DOHH2 (cell line): Measurements from ENCODE around the gene ZNF248.

Source experiments
- EZH2phosphoT487 ChIP-seq: fragments of 200-600 bp; sonication (generic); IDR thresholded peaks from 2 replicates; pipeline ENCODE4 v1.6.1; 2017; ENCODE audit warnings: borderline replicate concordance, mild to moderate bottlenecking, antibody characterized with exemption, low read length, moderate library complexity, mixed read lengths
- TF ChIP-seq, protein P1 (sequence below): fragments of 200-600 bp; sonication (generic); IDR thresholded peaks from one replicate; pipeline ENCODE4 v1.5.1; 2014; ENCODE audit warnings: antibody characterized with exemption, mild to moderate bottlenecking, low read depth, low read length; ENCODE audit not compliant: poor library complexity, severe bottlenecking

DNA sequence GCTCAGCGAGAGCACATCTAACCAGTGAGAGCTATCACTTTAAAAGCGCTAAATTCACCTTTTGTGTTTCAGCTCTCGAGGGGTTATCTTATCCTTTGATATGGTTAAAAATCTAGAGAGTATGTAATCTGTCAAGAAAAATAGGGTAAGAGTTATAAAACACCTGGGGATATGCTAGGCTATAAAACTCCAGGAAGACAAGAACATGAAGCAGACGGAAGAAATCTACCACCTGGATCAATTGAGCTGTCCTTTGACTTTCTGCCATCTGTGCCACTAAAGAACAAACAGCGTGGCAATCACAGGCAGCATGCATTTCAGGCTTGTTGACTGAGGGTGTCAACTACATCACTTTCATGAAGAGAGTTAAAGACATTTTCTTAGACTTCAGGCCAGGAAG is 83.1 kb downstream of the ZNF248 start:
- TF ChIP-seq, protein P1, sequence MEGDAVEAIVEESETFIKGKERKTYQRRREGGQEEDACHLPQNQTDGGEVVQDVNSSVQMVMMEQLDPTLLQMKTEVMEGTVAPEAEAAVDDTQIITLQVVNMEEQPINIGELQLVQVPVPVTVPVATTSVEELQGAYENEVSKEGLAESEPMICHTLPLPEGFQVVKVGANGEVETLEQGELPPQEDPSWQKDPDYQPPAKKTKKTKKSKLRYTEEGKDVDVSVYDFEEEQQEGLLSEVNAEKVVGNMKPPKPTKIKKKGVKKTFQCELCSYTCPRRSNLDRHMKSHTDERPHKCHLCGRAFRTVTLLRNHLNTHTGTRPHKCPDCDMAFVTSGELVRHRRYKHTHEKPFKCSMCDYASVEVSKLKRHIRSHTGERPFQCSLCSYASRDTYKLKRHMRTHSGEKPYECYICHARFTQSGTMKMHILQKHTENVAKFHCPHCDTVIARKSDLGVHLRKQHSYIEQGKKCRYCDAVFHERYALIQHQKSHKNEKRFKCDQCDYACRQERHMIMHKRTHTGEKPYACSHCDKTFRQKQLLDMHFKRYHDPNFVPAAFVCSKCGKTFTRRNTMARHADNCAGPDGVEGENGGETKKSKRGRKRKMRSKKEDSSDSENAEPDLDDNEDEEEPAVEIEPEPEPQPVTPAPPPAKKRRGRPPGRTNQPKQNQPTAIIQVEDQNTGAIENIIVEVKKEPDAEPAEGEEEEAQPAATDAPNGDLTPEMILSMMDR: no peak
- no peak for TF ChIP-seq EZH2phosphoT487
